H1 (cell line): Measurements from ENCODE around the gene YIF1A. TPM values are rescaled to one million over a fixed set of nuclear protein-coding genes. Genes with fewer than 3 reads are reported as not detected.

ENCODE experiments used
- CTCF ChIA-PET: fragments of 300-600 bp; sonication (Branson Sonifier 250); formaldehyde crosslinking; loops from one replicate; lab custom pipeline; 2021; ENCODE audit not compliant: partially characterized antibody; lab: Charles Lee
- POLR2A ChIA-PET: fragments of 300-600 bp; sonication (Branson Sonifier 250); formaldehyde crosslinking; loops from one replicate; lab custom pipeline; 2021; ENCODE audit warnings: inconsistent platforms; ENCODE audit not compliant: partially characterized antibody; lab: Charles Lee
- DNase-seq, 2 experiments: peaks; one replicate each; pipeline versions ENCODE4 v3.0.0 to v3.0.0-alpha.2; 2010 to 2022; ENCODE audit warnings: low spot score in 2 of 2, low read depth in 1 of 2, mixed read lengths in 1 of 2
- FAIRE-seq: peaks from 2 replicates; lab custom pipeline; 2011; peaks lifted over from hg19 to GRCh38; lab: Jason Lieb, UNC
- H2AFZ ChIP-seq: 2 replicates; pipeline ENCODE4 v1.8.1; 2012; ENCODE audit warnings: low read length, inconsistent platforms
- H2AK5ac ChIP-seq: 2 replicates; pipeline ENCODE4 v1.6.1; 2013; ENCODE audit warnings: low read depth, low read length
- H2BK120ac ChIP-seq: replicated peaks from 2 replicates; pipeline ENCODE3; 2013; ENCODE audit warnings: low read depth, low read length, inconsistent platforms
- H2BK12ac ChIP-seq: 2 replicates; pipeline ENCODE4 v1.6.1; 2013; ENCODE audit warnings: low read depth, low read length
- H2BK15ac ChIP-seq: 2 replicates; pipeline ENCODE4 v1.6.1; 2013; ENCODE audit warnings: low read length
- H2BK20ac ChIP-seq: 2 replicates; pipeline ENCODE4 v1.6.1; 2013; ENCODE audit warnings: low read length
- H2BK5ac ChIP-seq: 2 replicates; pipeline ENCODE4 v1.6.1; 2013; ENCODE audit warnings: low read depth, low read length
- H3K14ac ChIP-seq: 2 replicates; pipeline ENCODE4 v1.6.1; 2013; ENCODE audit warnings: inconsistent platforms; ENCODE audit not compliant: insufficient read length
- H3K18ac ChIP-seq: 2 replicates; pipeline ENCODE4 v1.6.1; 2013; ENCODE audit warnings: low read length; ENCODE audit errors: extremely low read depth
- H3K23ac ChIP-seq: 2 replicates; pipeline ENCODE4 v1.6.1; 2013; ENCODE audit warnings: inconsistent platforms; ENCODE audit not compliant: insufficient read length
- H3K23me2 ChIP-seq: 2 replicates; pipeline ENCODE4 v1.6.1; 2013; ENCODE audit warnings: low read depth, low read length
- H3K27ac ChIP-seq: 2 replicates; pipeline ENCODE4 v1.6.1; 2011; ENCODE audit warnings: low read depth, low read length, inconsistent platforms
- H3K27me3 ChIP-seq, 4 experiments: replicated peaks in 1 of 4; 1 replicate in 1 of 4; 2 replicates in 3 of 4; pipeline versions ENCODE4 v1.6.1 to v1.8.1; 2011 to 2013; ENCODE audit warnings: low read length in 3 of 4, mild to moderate bottlenecking in 3 of 4, inconsistent platforms in 2 of 4, mixed read lengths in 2 of 4, moderate library complexity in 1 of 4; ENCODE audit not compliant: control insufficient read depth in 3 of 4, insufficient read depth in 3 of 4; ENCODE audit errors: extremely low read depth in 1 of 4
- H3K36me3 ChIP-seq, 4 experiments: 2 replicates each; pipeline versions ENCODE4 v1.6.1 to v1.8.1; 2011 to 2013; ENCODE audit warnings: mild to moderate bottlenecking in 4 of 4, low read length in 3 of 4, moderate library complexity in 2 of 4, control low read depth in 1 of 4, inconsistent platforms in 1 of 4; ENCODE audit not compliant: insufficient read depth in 4 of 4, control insufficient read depth in 2 of 4
- H3K4ac ChIP-seq: replicated peaks from 2 replicates; pipeline ENCODE3; 2013; ENCODE audit warnings: low read length, low read depth, mixed read lengths, inconsistent platforms; ENCODE audit not compliant: insufficient read length
- H3K4me1 ChIP-seq, 4 experiments: replicated peaks in 1 of 4; 1 replicate in 1 of 4; 2 replicates in 3 of 4; pipeline versions ENCODE4 v1.6.1 to v1.8.1; 2011 to 2013; ENCODE audit warnings: low read length in 3 of 4, inconsistent platforms in 2 of 4, mixed read lengths in 1 of 4; ENCODE audit not compliant: insufficient read depth in 4 of 4, control insufficient read depth in 3 of 4
- H3K4me2 ChIP-seq, 2 experiments: 2 replicates each; pipeline versions ENCODE4 v1.6.1 to v1.8.1; 2011 to 2013; ENCODE audit warnings: low read depth in 2 of 2, low read length in 2 of 2, control low read depth in 1 of 2, inconsistent platforms in 1 of 2, mild to moderate bottlenecking in 1 of 2; ENCODE audit not compliant: insufficient read depth in 1 of 2
- H3K4me3 ChIP-seq, 4 experiments: fragments of 200-600, 300-600 bp in 1 of 4; sonication (generic), shearing (Covaris generic), sonication (Bioruptor Twin) in 1 of 4; 2 replicates each; pipeline versions ENCODE4 v1.5.1 to v1.8.1; 2011 to 2016; ENCODE audit warnings: low read length in 4 of 4, low read depth in 3 of 4, control low read depth in 2 of 4, inconsistent platforms in 2 of 4, mild to moderate bottlenecking in 2 of 4, mixed read lengths in 1 of 4, moderate library complexity in 1 of 4; ENCODE audit not compliant: insufficient read depth in 2 of 4; ENCODE audit errors: extremely low read depth in 1 of 4
- H3K56ac ChIP-seq: replicated peaks from 2 replicates; pipeline ENCODE3; 2013; ENCODE audit warnings: low read depth, mild to moderate bottlenecking, mixed read lengths, low read length, inconsistent platforms; ENCODE audit not compliant: insufficient read length
- H3K79me1 ChIP-seq: 2 replicates; pipeline ENCODE4 v1.6.1; 2013; ENCODE audit warnings: low read depth, low read length, control low read depth
- H3K79me2 ChIP-seq, 2 experiments: 2 replicates each; pipeline versions ENCODE4 v1.6.1 to v1.8.1; 2012 to 2013; ENCODE audit warnings: low read length in 2 of 2, mild to moderate bottlenecking in 2 of 2, inconsistent platforms in 1 of 2; ENCODE audit not compliant: insufficient read depth in 2 of 2, control insufficient read depth in 1 of 2
- H3K9ac ChIP-seq, 4 experiments: replicated peaks in 1 of 4; 1 replicate in 1 of 4; 2 replicates in 3 of 4; pipeline versions ENCODE4 v1.6.1 to v1.8.1; 2011 to 2013; ENCODE audit warnings: low read depth in 3 of 4, low read length in 3 of 4, control low read depth in 2 of 4, mild to moderate bottlenecking in 2 of 4, moderate library complexity in 2 of 4, inconsistent platforms in 1 of 4; ENCODE audit errors: extremely low read depth in 1 of 4
- H3K9me3 ChIP-seq, 2 experiments: 2 replicates each; pipeline versions ENCODE4 v1.6.1 to v1.8.1; 2012 to 2013; ENCODE audit warnings: mild to moderate bottlenecking in 2 of 2, moderate library complexity in 2 of 2, control low read depth in 1 of 2, inconsistent platforms in 1 of 2, low read depth in 1 of 2, low read length in 1 of 2, mixed read lengths in 1 of 2; ENCODE audit not compliant: insufficient read depth in 2 of 2
- H4K20me1 ChIP-seq, 2 experiments: replicated peaks in 1 of 2; 2 replicates each; pipeline versions ENCODE3 to v1.8.1; 2011 to 2013; ENCODE audit warnings: inconsistent platforms in 2 of 2, low read length in 2 of 2, mild to moderate bottlenecking in 1 of 2; ENCODE audit not compliant: insufficient read depth in 2 of 2, control insufficient read depth in 1 of 2
- H4K5ac ChIP-seq: 2 replicates; pipeline ENCODE4 v1.6.1; 2013; ENCODE audit warnings: low read length, low read depth, mixed read lengths, inconsistent platforms; ENCODE audit not compliant: insufficient read length
- H4K8ac ChIP-seq: 2 replicates; pipeline ENCODE4 v1.8.0; 2013; ENCODE audit warnings: mild to moderate bottlenecking, moderate library complexity, low read length, inconsistent platforms; ENCODE audit not compliant: insufficient read depth; ENCODE audit errors: extremely low read depth
- H4K91ac ChIP-seq: replicated peaks from 2 replicates; pipeline ENCODE3; 2013; ENCODE audit warnings: low read length, mixed read lengths, inconsistent platforms; ENCODE audit not compliant: insufficient read length
- EGR1 ChIP-seq: IDR thresholded peaks from 2 replicates; pipeline ENCODE4 v1.6.1; 2011; ENCODE audit warnings: low read depth, low read length, borderline replicate concordance
- EP300 ChIP-seq, 2 experiments: IDR thresholded peaks; 1 replicate in 1 of 2; 2 replicates in 1 of 2; pipeline ENCODE4 v1.6.1; 2011 to 2012; ENCODE audit warnings: low read depth in 2 of 2, low read length in 2 of 2, mild to moderate bottlenecking in 2 of 2, borderline replicate concordance in 1 of 2, inconsistent platforms in 1 of 2, moderate library complexity in 1 of 2
- KDM1A ChIP-seq: fragments of 200-600, 300-600 bp; sonication (generic); IDR thresholded peaks from 2 replicates; pipeline ENCODE4 v1.7.1; 2016; ENCODE audit warnings: mild to moderate bottlenecking, low read length, borderline replicate concordance
- KDM5A ChIP-seq: fragments of 200-600 bp; IDR thresholded peaks from 2 replicates; pipeline ENCODE4 v1.7.1; 2012; ENCODE audit warnings: mild to moderate bottlenecking, low read length, inconsistent platforms, mixed read lengths
- NANOG ChIP-seq: IDR thresholded peaks from 2 replicates; pipeline ENCODE4 v1.6.1; 2011; ENCODE audit warnings: low read length, low read depth, mild to moderate bottlenecking, inconsistent platforms; ENCODE audit not compliant: insufficient read depth, poor library complexity, severe bottlenecking
- NRF1 ChIP-seq: IDR thresholded peaks from 2 replicates; pipeline ENCODE4 v1.6.1; 2011; ENCODE audit warnings: mild to moderate bottlenecking, low read depth, low read length, improper control_type of control experiment
- SIN3A ChIP-seq, 2 experiments: IDR thresholded peaks in 1 of 2; conservative IDR thresholded peaks in 1 of 2; 2 replicates each; pipeline ENCODE4 v1.6.1; 2011 to 2012; ENCODE audit warnings: low read length in 2 of 2, improper control_type of control experiment in 1 of 2, low read depth in 1 of 2, mild to moderate bottlenecking in 1 of 2
- SP2 ChIP-seq: IDR thresholded peaks from 2 replicates; pipeline ENCODE4 v1.6.1; 2012; ENCODE audit warnings: mild to moderate bottlenecking, low read length, inconsistent platforms
- SRF ChIP-seq: IDR thresholded peaks from 2 replicates; pipeline ENCODE4 v1.6.1; 2011; ENCODE audit warnings: mild to moderate bottlenecking, low read depth, low read length, moderate library complexity
- TAF1 ChIP-seq: IDR thresholded peaks from 2 replicates; pipeline ENCODE4 v1.6.1; 2011; ENCODE audit warnings: mild to moderate bottlenecking, low read depth, low read length
- YY1 ChIP-seq: IDR thresholded peaks from 2 replicates; pipeline ENCODE4 v1.6.1; 2011; ENCODE audit warnings: low read depth, mild to moderate bottlenecking, low read length
- WGBS, 2 experiments: shearing (Covaris generic) in 1 of 2; methylation state at CpG; one replicate each; pipeline versions ENCODE4 v1.1.6 to v1.1.7; 2013 to 2015; ENCODE audit warnings: low lambda C conversion rate in 2 of 2, mixed read lengths in 2 of 2, inconsistent platforms in 1 of 2, low coverage in 1 of 2, missing lambda C conversion rate in 1 of 2; ENCODE audit not compliant: insufficient replicate concordance in 2 of 2, insufficient coverage in 1 of 2, insufficient read length in 1 of 2; ENCODE audit errors: extremely low coverage in 1 of 2, missing lambda C conversion rate in 1 of 2; 5-methylcytosine and 5-hydroxymethylcytosine counted together
- polyA plus RNA-seq, 7 experiments: library from polyadenylated mRNA; depleted of rRNA in 3 of 7; stranded (reverse) in 5 of 7; unstranded in 2 of 7; fragments of >200 nt in 5 of 7; fragments of 200-250 nt in 2 of 7; gene quantifications; 1 replicate in 5 of 7; 2 replicates in 1 of 7; 4 replicates in 1 of 7; pipeline versions ENCODE4 v1.2.1 to v1.2.3, GENCODE V29; 2011 to 2013; ENCODE audit warnings: missing spikeins in 2 of 7, mixed read lengths in 2 of 7
- total RNA-seq: library from RNA; stranded (reverse); fragmentation: NEBNext Ultra II Directional; extraction: Animal tissue kit (Norgen Biotek cat#: 25700); gene quantifications from 2 replicates; pipeline ENCODE4 v1.2.1, GENCODE V29; 2021

YIF1A gene
- total and polyA plus RNA-seq, 2 of the 8 experiments (the other 6 are each of a cell fraction or from before 2014, with no cell fraction given), result 70.1 to 178 TPM

GRCh38 chr11:66286699-66287098 lies 2.2 kb downstream of the YIF1A start:
- H3K4ac ChIP-seq, result no peak overlapping the region
- H2BK20ac ChIP-seq, result no peak overlapping the region
- no peak overlapping the region for H2BK15ac ChIP-seq
- H3K56ac ChIP-seq, result no peak overlapping the region
- no peak overlapping the region for H4K91ac ChIP-seq
- DNase-seq (no peak), FAIRE-seq (no peak)
- H3K27me3 ChIP-seq, result peaks cover 2 to 14% (median 12%) of the 10 kb centered on the region in 4 experiments
- H4K20me1 ChIP-seq, result peaks cover 9 to 17% of the 10 kb centered on the region in 2 experiments
- H3K79me2 ChIP-seq, result peaks cover 0 to 9% of the 10 kb centered on the region in 2 experiments; a peak in 1 of 4 replicates
- H2BK5ac ChIP-seq, result no peak overlapping the region
- no peak overlapping the region for H3K14ac ChIP-seq
- no peak overlapping the region for H3K4me3 ChIP-seq
- ChIA-PET CTCF (interaction anchor here (0.9 to 6.9 kb wide), 14 partner anchors 10 to 84 kb away, joined by 3 to 57 read pairs (median 5); no protein-coding TSS in a partner anchor), POLR2A (interaction anchor here (0.6 to 3.1 kb wide), 9 partner anchors 8 to 342 kb away, joined by 3 to 13 read pairs (median 4); partner anchors contain the start of genes BRMS1, RAB1B and RIN1)
- peaks cover 9% of the 10 kb centered on the region; the same call in 1 of the 2 replicates for H3K23me2 ChIP-seq
- no peak overlapping the region for H2BK12ac ChIP-seq
- 96% methylated on average over 5 of the region's 5 CpGs; no CpG with 5 or more reads in 1 of the 2 experiments for WGBS, 2 experiments
- no peaks in the 10 kb centered on the region for H3K9me3 ChIP-seq
- no peak overlapping the region for H2AK5ac ChIP-seq
- H2BK120ac ChIP-seq, result no peak overlapping the region
- H3K4me2 ChIP-seq, result no peak overlapping the region
- no peak overlapping the region for H3K27ac ChIP-seq
- no peak overlapping the region for H3K9ac ChIP-seq
- no peak overlapping the region for H3K18ac ChIP-seq
- H4K8ac ChIP-seq, result no peak overlapping the region
- H3K23ac ChIP-seq, result no peak overlapping the region
- H3K36me3 ChIP-seq, result peaks cover 0 to 2% (median 0%) of the 10 kb centered on the region in 4 experiments; a peak in 1 of 8 replicates
- no peak overlapping the region for H2AFZ ChIP-seq
- no peak overlapping the region for H4K5ac ChIP-seq
- peaks cover 0 to 28% (median 10%) of the 10 kb centered on the region in 4 experiments; a peak in 5 of 7 replicates for H3K4me1 ChIP-seq
- peaks cover 6% of the 10 kb centered on the region for H3K79me1 ChIP-seq
- TF ChIP-seq SP2 (no peak), NANOG (no peak), KDM1A (no peak), EP300 (IDR thresholded peaks at IDR 0.05; ENCODE audit: borderline replicate concordance in 1 of 2, low read depth in 2 of 2, low read length in 2 of 2) (no peak), YY1 (no peak), SIN3A (conservative IDR thresholded peaks at IDR 0.05 in 1 of 2, IDR thresholded peaks at IDR 0.05 in 1 of 2; ENCODE audit: low read depth in 1 of 2, low read length in 2 of 2) (no peak), KDM5A (no peak), SRF (no peak), TAF1 (no peak), EGR1 (no peak), NRF1 (no peak)
